CD4-positive, alpha-beta T cell treated with Interferon gamma for 1 hour (primary cell): Measurements from ENCODE around the gene CRYM.
"Not testable (repeated sequence)": the region's sequence is repeated elsewhere in the genome, so short reads cannot be mapped to it uniquely, and the experiment has no call there.

Experiments used
- DNase-seq: peaks from one replicate; pipeline ENCODE4 v3.0.0-alpha.2; 2020

The CRYM gene

GRCh38 chr16:21277927-21278706 lies at the start of gene CRYM:
CRYM (minus strand) TSS chr16:21278290; CDS start chr16:21278251, 39 bp downstream.
- DNase-seq: peak; percentile 45

- no peak for DNase-seq
Observed at GRCh38 chr16:21327046-21327445, 49.0 kb upstream of the CRYM start.

- no peak for DNase-seq
Observed at GRCh38 chr16:21326459-21326858, 48.4 kb upstream of the CRYM start.

- no peak for DNase-seq
Observed at GRCh38 chr16:21324267-21324666, 46.2 kb upstream of the CRYM start.

GRCh38 chr16:21322251-21322650 lies 44.2 kb upstream of the CRYM start:
- DNase-seq: not testable (repeated sequence)

GRCh38 chr16:21321736-21322135 lies 43.6 kb upstream of the CRYM start:
- DNase-seq: no peak

GRCh38 chr16:21314339-21314738 lies 36.2 kb upstream of the CRYM start:
- no peak for DNase-seq

- DNase-seq: not testable (repeated sequence)
Observed at GRCh38 chr16:21312863-21313372, 34.8 kb upstream of the CRYM start.

- DNase-seq: not testable (repeated sequence)
Observed at GRCh38 chr16:21312046-21312445, 34.0 kb upstream of the CRYM start.

GRCh38 chr16:21306712-21307111 lies 28.6 kb upstream of the CRYM start:
- DNase-seq: not testable (repeated sequence)

GRCh38 chr16:21302898-21303528 lies 24.9 kb upstream of the CRYM start:
- no peak for DNase-seq

GRCh38 chr16:21302454-21302853 lies 24.4 kb upstream of the CRYM start:
- no peak for DNase-seq

GRCh38 chr16:21301895-21302291 lies 23.8 kb upstream of the CRYM start:
- DNase-seq: no peak

- peak; percentile 41 for DNase-seq
Observed at GRCh38 chr16:21301168-21301894, 23.2 kb upstream of the CRYM start.

- peak; percentile 67 for DNase-seq
Observed at GRCh38 chr16:21300309-21301167, 22.4 kb upstream of the CRYM start.

GRCh38 chr16:21289789-21290188 lies 11.7 kb upstream of the CRYM start:
- DNase-seq: not testable (repeated sequence)

GRCh38 chr16:21285314-21285713 lies 7.2 kb upstream of the CRYM start:
- DNase-seq: no peak

GRCh38 chr16:21284414-21284813 lies 6.3 kb upstream of the CRYM start:
- DNase-seq: no peak

GRCh38 chr16:21283521-21284289 lies 5.6 kb upstream of the CRYM start:
- DNase-seq: peak; percentile 22

GRCh38 chr16:21281698-21282389 lies 3.8 kb upstream of the CRYM start:
- no peak for DNase-seq

- DNase-seq: no peak
Observed at GRCh38 chr16:21279501-21279900, 1.4 kb upstream of the CRYM start.
